ENCODE measurements around the gene NXPE3.
"Not testable (repeated sequence)": the region's sequence is repeated elsewhere in the genome, so short reads cannot be mapped to it uniquely, and the experiment has no call there.

The NXPE3 gene

DNA sequence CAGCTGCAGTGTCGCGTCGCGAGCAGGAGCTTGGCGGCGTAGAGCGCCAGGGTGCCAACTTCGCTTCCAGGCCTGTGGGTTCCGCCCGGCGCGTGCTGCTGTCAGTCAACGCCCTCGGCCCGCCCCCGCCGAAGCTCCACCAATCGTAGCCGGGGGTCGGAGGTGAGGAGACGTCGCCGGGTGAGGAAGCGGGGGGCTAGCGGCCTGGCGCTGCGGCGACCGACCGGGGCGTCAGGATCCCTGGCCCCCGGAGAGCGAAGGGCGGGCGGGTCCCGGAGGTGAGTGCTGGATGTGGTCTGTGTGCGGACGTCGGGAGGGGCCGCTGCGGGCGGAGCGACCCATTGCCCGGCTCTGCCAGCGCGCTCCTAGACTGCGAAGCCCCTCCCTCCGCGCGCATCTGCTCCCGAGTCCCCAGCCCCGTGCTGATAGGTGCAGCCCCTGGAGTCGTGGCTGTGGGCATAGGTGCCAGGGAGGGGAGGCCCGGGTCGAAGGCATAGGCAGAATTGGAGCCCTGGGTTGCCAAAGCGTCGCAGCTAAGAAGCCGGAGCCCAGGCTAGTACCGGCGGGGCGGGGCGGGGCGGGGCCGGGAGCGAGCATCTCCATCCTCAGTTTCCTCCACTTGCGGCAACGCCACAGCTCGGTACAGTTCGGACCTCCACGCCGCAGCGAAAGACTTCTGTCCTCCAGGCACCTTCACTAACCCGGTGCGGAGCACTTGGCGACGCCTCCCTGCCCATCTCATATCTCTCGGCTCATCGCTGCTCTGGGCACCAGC lies at the start of gene NXPE3:
NXPE3 (plus strand) TSS at position 165 of the 775 bp plus-strand sequence. CDS start 6,386 bp downstream, outside the sequence.
- peak; percentile 72 for DNase-seq (ENCODE audit: low spot score)

DNA sequence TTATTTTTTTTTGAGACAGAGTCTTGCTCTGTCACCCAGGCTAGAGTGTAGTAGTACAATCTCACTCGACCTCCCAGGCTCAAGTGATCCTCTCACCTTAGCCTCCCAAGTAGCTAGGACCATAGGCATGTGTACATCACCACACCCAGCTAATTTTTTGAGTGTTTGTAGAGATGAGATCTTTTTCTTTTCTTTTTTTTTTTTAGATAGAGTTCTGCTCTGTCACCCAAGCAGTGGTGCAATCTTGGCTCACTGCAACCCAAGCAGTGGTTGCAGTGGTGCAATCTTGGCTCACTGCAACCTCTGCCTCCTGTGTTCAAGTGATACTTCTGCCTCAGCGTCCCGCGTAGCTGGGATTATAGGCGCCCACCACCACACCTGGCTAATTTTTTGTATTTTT lies 49.4 kb upstream of the NXPE3 start:
- no peak for DNase-seq (ENCODE audit: low spot score)

DNA sequence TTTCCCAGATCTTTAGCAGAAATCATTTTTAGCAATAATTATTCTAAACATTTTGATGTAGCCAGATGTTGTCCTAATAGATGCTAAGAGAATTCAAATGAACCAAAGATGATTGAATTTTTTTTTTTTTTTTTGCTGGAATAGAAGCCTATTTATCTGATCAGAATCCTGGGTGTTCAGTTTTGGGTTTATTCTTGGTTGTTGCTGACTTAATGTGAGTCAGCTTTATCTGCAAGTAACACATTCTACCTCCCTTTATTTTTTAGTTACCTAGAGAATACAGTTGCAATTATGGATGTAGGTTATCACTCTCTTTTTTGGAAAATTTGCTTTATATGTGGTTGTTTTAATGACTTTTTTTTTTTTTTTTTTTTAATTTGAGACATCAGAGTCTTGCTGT lies 48.2 kb upstream of the NXPE3 start:
- no peak for DNase-seq (ENCODE audit: low spot score)

DNA sequence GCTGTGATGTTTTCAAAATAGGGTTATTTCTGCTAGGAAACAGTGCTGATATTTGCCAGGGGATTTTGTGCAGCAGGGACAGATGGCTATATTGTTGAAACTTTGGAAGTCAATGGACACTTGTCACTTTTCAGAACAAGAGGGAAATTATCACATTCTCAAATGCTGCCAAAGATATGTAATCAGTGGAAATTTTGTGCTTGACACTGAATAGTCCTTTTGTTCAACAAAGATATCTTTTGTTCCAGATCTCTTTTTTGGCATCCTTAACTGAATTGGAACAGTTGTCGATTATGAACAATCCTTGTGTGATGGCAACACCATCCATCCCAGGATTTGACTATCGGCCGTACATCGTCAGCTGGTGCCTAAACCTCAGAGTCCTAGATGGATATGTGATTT lies 46.8 kb upstream of the NXPE3 start:
- no peak for DNase-seq (ENCODE audit: low spot score)

DNA sequence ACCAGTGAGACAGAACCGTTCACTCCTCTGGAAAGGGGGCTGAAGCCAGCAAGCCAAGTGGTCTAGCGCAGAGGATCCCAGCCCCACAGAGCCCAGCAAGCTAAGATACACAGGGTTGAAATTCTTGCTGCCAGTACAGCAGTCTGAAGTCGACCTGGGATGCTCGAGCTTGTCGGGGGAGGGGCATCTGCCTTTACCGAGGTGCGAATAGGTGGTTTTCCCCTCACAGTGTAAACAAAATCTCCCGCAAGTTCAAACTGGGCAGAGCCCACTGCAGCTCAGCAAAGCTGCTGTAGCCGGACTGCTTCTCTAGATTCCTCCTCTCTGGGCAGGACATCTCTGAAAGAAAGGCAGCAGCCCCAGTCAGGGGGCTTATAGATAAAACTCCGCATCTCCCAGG lies 43.2 kb upstream of the NXPE3 start:
- DNase-seq (ENCODE audit: low spot score) = no peak

DNA sequence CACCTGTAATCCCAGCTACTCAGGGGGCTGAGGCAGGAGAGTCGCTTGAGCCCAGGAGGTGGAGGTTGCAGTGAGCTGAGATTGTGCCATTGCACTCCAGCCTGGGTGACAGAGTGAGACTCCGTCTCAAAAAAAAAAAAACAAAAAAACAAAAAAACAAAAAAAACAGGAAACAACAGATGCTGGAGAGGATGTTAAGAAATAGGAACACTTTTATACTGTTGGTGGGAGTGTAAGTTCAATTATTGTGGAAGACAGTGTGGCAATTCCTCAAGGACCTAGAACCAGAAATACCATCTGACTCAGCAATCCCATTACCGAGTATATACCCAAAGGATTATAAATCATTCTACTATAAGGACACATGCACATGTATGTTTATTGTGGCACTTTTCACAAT lies 37.1 kb upstream of the NXPE3 start:
- not testable (repeated sequence) for DNase-seq (ENCODE audit: low spot score)

DNA sequence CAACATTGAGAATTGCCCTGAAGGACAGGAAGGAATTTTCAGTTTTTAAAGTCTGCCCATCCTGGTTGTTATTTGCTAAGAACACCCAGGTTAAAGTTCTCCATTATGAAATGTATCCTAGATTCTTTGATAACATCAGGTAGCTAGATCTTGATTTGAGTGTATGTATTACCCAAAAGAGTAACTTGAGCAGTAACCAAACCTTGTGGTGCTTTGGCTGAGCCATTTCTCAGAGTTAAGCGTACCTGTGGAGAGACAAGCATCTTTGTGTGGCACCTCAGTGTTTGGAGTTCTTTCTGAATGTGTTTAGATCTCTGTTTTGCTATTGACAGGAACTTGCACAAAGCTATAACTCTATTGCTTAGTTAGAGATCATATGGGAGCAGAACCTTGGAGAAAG lies 34.2 kb upstream of the NXPE3 start:
- no peak for DNase-seq (ENCODE audit: low spot score)

DNA sequence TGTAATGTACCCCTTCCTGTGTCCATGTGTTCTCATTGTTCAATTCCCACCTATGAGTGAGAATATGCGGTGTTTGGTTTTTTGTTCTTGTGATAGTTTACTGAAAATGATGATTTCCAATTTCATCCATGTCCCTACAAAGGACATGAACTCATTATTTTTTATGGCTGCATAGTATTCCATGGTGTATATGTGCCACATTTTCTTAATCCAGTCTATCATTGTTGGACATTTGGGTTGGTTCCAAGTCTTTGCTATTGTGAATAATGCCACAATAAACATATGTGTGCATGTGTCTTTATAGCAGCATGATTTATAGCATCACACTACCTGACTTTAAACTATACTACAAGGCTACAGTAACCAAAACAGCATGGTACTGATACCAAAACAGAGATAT lies 33.1 kb upstream of the NXPE3 start:
- not testable (repeated sequence) for DNase-seq (ENCODE audit: low spot score)

DNA sequence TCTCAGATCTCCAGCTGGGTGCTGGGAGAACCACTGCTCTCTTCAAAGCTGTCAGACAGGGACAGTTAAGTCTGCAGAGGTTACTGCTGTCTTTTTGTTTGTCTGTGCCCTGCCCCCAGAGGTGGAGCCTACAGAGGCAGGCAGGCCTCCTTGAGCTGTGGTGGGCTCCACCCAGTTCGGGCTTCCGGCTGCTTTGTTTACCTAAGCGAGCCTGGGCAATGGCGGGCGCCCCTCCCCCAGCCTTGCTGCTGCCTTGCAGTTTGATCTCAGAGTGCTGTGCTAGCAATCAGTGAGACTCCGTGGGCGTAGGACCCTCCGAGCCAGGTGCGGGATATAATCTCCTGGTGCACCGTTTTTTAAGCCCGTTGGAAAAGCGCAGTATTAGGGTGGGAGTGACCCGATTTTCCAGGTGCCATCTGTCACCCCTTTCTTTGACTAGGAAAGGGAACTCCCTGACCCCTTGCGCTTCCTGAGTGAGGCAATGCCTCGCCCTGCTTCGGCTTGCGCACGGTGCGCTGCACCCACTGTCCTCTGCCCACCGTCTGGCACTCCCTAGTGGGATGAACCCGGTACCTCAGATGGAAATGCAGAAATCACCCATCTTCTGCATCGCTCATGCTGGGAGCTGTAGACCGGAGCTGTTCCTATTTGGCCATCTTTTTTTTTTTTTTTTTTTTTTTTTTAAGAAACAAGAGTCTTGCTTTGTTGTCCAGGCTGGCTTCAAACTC lies 25.5 kb upstream of the NXPE3 start:
- DNase-seq (ENCODE audit: low spot score) = not testable (repeated sequence)

DNA sequence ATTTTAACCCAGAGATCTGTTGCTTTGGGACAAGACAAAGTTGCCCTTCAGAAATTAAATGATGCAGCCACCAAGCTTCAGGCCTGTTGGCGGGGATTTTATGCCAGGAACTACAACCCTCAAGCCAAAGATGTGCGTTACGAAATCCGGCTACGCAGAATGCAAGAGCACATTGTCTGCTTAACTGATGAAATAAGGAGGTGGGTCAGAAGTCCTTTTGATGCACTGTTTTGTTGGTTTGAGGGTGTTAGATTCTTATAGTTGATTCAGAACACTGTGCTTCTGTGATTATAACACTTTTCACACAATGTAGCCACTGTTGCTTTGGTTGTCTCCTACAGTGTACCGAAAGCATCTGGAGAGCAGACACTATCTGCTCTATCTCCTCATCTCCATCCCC lies 20.8 kb upstream of the NXPE3 start:
- no peak for DNase-seq (ENCODE audit: low spot score)

DNA sequence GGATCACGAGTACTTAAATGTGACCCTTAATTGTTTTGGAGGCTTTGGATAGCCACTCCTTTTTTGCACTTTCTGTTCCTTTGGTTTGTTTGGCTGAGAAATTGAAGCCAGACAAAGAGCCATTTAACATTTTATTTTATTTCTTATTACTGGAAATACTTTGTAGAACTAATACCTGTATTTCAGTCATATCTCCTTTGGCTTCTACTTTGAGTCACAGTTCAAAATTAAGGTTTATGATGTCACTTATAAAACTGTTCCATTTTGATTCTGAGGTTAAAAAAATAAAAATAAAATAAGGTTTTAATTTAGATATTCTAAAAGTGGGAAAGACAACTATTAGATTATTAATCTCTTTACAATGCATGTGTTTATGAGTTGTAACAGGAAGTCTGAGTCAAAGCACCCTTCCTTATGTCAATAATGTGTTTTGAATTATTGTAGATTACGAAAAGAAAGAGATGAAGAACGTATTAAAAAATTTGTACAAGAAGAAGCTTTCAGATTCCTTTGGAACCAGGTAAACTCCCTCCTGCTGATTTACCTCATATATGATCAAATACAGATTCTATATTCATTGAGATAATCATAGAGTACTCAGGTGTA lies 16.9 kb upstream of the NXPE3 start:
- no peak for DNase-seq (ENCODE audit: low spot score)

DNA sequence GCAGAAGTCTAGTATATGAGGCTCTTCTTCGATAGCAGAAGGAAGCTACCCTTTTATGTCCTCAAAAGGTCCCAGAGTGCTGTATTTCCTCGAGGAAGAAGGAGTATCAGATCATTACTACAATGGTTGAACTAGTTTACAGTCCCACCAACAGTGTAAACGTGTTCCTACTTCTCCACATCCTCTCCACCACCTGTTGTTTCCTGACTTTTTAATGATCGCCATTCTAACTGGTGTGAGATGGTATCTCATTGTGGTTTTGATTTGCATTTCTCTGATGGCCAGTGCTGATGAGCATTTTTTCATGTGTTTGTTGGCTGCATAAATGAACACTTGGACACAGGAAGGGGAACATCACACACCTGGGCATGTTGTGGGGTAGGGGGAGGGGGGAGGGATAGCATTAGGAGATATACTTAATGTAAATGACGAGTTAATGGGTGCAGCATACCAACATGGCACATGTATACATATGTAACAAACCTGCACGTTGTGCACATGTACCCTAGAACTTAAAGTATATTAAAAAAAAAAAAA lies 1.2 kb upstream of the NXPE3 start:
- not testable (repeated sequence) for DNase-seq (ENCODE audit: low spot score)

DNA sequence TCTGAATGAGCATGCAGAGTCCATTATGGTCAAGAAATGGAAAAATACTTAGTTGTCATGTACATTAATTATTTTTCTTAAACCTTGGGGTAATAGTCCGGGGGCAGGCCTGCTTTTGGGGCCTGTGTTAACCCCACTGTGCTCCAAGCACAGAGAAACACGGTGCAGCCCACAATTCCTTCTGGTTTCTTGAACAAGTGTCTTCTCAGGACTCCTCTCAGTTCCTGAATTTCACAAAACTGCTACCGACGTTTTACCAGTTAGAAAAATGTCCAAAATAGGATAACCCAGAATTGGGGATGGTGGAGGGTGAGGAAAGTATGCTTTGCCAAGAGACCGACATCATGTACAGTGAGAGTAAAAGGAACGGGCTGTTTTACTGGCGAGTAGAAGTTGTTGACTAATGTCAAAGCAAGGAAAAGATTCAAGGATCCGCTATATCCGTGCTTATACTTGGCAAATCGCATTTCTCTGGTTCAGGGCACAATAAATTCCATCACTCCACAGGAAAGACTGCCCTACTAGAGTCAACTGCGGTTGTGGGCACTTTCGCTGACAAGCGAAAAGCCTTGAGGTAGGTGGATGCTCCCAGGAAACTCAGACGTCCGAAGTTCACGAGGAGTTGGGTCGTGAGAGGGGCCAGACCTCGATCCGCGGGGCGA lies 495 bp upstream of the NXPE3 start:
- no peak for DNase-seq (ENCODE audit: low spot score)

DNA sequence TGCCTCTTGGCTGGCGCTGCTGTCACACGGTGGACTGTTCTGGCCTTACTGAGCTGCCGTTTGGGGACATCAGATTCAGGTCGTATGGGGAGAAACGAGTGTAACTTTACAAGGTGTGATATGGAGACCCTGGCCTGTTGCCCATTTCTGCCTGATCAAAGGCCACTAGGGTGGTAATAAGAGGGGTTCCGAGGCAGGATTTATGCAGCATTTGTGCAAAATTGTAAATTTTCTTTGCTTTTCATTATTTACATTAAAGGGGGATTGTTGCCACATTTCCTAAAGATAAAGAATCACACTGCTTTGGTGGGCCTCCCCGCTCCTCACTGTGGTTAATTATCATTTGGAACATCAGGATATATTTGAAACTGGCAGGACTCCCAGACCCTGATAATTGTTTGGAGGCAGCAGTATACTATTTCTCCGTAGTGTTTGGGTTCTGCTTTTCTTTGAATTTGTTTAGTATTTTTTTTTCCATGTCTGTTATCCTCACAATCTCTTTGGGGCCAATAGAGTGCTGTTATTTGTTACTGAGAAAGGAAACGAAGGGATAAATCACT lies 891 bp downstream of the NXPE3 start:
- DNase-seq (ENCODE audit: low spot score) = no peak

DNA sequence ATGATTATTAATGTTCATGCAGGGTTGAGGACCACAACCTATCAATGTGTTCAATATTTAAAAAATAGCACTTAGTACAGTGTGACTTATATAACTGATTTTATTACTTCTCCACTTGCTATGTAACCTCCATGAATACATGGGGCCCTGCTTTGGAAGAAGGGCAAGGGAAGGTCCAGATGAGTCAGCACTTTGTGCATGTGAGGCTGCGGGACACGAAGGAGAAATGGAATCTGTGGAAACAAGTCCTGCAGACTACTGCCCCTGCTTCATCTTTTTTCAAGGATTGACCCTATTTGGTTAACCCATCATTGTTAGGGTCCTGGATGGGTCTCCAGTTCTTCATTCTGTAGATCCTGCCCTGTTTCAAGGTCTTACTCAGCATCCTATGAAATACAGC lies 1.6 kb downstream of the NXPE3 start:
- no peak for DNase-seq (ENCODE audit: low spot score)

DNA sequence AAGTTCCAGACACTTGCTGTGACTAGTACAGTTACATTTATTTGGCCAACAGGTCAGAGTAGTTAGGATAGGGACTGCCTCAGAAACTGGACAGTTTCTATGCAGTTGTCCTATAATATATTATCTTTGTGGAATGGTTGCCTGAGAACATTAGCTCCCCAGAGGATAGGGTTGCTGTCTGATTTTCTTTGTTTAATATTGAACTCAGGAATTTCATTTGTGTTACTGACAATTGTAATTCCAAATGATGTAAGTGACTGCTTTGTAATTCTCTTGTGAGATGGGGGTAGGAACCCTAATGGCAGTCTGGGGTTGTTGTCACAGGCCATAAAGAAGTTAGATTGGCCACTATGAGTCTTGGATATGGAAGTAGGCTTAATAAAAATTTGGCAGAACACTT lies 2.2 kb downstream of the NXPE3 start:
- DNase-seq (ENCODE audit: low spot score) = no peak

DNA sequence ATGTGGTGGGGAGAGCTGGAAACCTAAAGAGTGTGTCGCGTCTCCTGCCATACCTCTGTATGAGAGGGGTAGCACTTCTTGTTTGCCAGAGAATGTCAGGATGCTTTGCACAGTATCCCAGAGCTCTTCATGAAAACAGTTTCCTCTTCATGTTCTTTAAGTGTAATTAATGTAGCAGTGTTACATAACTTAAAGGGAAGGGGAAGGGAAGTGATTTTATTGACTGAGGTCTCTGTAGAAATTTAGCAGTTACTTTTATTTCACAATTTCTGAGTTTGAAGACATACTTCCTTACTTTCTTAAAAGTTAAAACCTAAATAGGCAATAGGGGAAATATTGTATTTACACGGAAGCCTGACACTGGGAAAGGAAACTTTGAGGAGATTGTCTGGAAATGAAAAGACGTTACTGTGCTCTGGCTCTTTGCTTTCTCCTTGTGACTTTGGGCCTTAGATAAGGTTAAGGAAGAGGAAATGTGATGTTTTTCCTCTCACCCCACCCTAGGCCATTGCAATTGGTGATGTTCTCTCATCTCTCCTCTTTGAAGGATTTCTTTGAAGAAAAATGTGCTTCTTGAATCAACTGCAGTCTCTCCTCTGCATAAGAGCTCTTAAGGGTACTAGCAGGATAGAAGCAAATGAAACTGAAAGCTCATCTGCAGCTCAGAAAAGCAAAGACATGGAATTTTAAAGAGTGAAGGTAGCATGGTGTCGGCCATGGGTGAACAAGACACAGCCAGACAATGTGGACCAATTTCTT lies 6.0 kb downstream of the NXPE3 start:
- no peak for DNase-seq (ENCODE audit: low spot score)

DNA sequence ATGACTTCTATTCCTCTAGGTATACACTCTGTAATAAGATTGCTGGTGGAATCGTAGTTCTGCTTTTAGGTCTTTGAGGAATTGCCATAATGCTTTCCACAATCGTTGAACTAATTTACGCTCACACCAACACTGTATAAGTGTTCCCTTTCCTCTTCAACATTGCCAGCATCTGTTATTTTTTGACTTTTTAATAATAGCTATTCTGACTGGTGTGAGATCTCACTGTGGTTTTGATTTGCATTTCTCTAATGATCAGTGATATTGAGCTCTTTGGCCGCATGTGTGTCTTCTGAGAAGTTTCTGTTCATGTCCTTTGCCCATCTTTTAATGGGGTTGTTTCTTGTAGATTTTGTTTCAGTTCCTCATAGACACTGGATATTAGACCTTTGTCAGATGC lies 12.8 kb downstream of the NXPE3 start:
- no peak for DNase-seq (ENCODE audit: low spot score)

DNA sequence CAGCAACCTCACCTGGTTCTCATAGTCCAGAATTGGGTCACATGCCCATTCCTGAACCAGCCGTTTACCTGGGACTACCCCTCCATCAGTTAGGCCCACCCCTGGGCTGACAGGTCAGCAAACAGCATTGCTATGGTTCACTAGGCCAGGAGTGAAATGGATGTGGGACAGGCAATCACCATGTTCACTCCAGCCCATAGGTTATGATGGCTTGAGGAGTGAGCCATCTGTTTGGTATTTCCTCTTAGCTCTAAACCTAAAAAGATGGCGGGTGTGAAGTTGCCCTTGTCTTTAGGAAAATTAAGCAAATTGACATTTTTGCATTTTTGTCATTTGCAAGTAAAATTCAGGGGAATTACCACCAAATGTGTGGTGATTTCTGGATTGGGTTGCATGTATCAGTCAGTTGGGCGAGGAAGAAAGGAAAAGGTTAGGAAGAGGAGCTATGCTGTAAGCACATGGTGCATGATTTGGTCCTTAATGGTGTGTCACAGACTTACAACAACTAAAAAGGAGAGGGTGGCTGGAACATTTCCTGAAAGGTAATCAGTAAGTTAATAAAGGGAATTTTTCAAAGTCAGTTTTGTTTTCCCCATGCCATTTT lies 17.2 kb downstream of the NXPE3 start:
- DNase-seq (ENCODE audit: low spot score) = no peak

DNA sequence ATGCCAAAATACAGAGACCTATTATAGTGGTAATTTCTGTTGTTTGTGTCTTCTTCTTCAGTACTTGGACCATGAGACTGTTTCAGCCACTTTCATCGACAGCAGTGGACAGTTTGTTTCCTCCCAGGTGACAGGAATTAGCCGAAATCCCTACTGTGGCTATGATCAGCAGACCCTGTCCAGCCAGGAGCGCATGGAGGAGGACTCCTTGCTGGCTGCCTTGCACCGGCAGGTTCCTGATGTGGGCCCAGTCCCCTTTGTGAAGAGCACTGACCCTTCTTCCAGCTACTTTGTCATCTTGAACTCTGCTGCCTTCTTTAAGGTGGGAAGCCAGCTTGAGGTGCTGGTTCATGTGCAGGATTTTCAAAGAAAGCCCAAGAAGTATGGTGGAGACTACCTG lies 22.2 kb downstream of the NXPE3 start:
- no peak for DNase-seq (ENCODE audit: low spot score)

DNA sequence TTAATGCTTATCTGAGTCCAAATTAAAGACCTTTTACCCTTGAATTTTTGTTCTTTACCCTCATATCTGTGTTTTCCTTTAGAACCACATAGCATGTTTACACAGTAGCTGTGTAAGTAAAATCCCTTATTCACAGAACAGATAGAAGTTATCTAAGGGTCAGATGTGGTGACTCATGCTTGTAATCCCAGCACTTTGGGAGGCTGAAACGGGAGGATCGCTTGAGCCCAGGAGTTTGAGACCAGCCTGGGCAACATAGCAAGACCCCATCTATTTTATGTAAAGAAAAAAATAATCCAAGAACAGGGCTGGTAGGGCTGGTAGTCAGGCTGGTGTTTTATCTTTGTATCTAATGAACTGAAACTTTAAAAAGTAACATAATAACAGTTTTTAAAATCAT lies 23.2 kb downstream of the NXPE3 start:
- no peak for DNase-seq (ENCODE audit: low spot score)
